OCI-LY1 (cell line): Measurements from ENCODE around the gene CNGA1.

Experiments
- H2AFZ ChIP-seq: fragments of 200-600 bp; sonication (generic), shearing (Covaris generic); 2 replicates; pipeline ENCODE4 v1.6.0; 2014; ENCODE audit warnings: antibody characterized with exemption, mild to moderate bottlenecking, low read length
- H3F3A ChIP-seq: fragments of 200-600 bp; sonication (generic), shearing (Covaris generic); 2 replicates; pipeline ENCODE4 v1.6.0; 2014; ENCODE audit warnings: mild to moderate bottlenecking, antibody characterized with exemption, low read length, moderate library complexity; ENCODE audit not compliant: insufficient read depth
- H3K27ac ChIP-seq: fragments of 200-600 bp; sonication (generic); 2 replicates; pipeline ENCODE4 v1.5.1; 2014; ENCODE audit warnings: low read length, mixed run types, mild to moderate bottlenecking, low read depth; ENCODE audit not compliant: poor library complexity, severe bottlenecking
- H3K27me3 ChIP-seq: fragments of 200-600 bp; sonication (generic); 2 replicates; pipeline ENCODE4 v1.6.0; 2014; ENCODE audit warnings: antibody characterized with exemption, mild to moderate bottlenecking, low read length, moderate library complexity; ENCODE audit not compliant: insufficient read depth
- H3K36me3 ChIP-seq: fragments of 200-600 bp; sonication (generic); 2 replicates; pipeline ENCODE4 v1.6.1; 2014; ENCODE audit warnings: mild to moderate bottlenecking, antibody characterized with exemption, low read length, moderate library complexity, mixed read lengths; ENCODE audit not compliant: insufficient read depth
- H3K4me1 ChIP-seq: fragments of 200-600 bp; sonication (generic); 2 replicates; pipeline ENCODE4 v1.5.1; 2014; ENCODE audit warnings: mild to moderate bottlenecking, low read length, moderate library complexity; ENCODE audit not compliant: insufficient read depth, severe bottlenecking
- H3K4me2 ChIP-seq: fragments of 200-600 bp; sonication (generic), shearing (Covaris generic); 2 replicates; pipeline ENCODE4 v1.6.1; 2014; ENCODE audit warnings: low read length
- H3K4me3 ChIP-seq: fragments of 200-600 bp; sonication (generic); 2 replicates; pipeline ENCODE4 v1.5.1; 2014; ENCODE audit warnings: low read length, low read depth, mild to moderate bottlenecking, mixed read lengths; ENCODE audit not compliant: poor library complexity, severe bottlenecking
- H3K79me2 ChIP-seq: fragments of 200-600 bp; shearing (Covaris generic); 2 replicates; pipeline ENCODE4 v1.6.1; 2016; ENCODE audit warnings: mixed run types, low read length, mixed read lengths; ENCODE audit not compliant: insufficient read depth
- H3K9ac ChIP-seq: fragments of 200-600 bp; sonication (generic), shearing (Covaris generic); 2 replicates; pipeline ENCODE4 v1.6.1; 2014; ENCODE audit warnings: mild to moderate bottlenecking, low read length, mixed read lengths
- H3K9me2 ChIP-seq: fragments of 200-600 bp; sonication (generic), shearing (Covaris generic); 2 replicates; pipeline ENCODE4 v1.6.1; 2014; ENCODE audit warnings: low read depth, mild to moderate bottlenecking, low read length, mixed read lengths
- H3K9me3 ChIP-seq: fragments of 200-600 bp; shearing (Covaris generic); 2 replicates; pipeline ENCODE4 v1.6.1; 2014; ENCODE audit warnings: low read length, mixed read lengths
- H4K20me1 ChIP-seq: fragments of 200-600 bp; sonication (generic), shearing (Covaris generic); 2 replicates; pipeline ENCODE4 v1.6.0; 2016; ENCODE audit warnings: mild to moderate bottlenecking, low read length; ENCODE audit not compliant: insufficient read depth
- CTCF ChIP-seq: fragments of 200-600 bp; sonication (generic), shearing (Covaris generic); IDR thresholded peaks from 2 replicates; pipeline ENCODE4 v1.5.1; 2017; ENCODE audit warnings: mild to moderate bottlenecking, antibody characterized with exemption, low read length, moderate library complexity, mixed read lengths
- EZH2 ChIP-seq: fragments of 200-600 bp; sonication (generic), shearing (Covaris generic); IDR thresholded peaks from 2 replicates; pipeline ENCODE4 v1.8.0; 2017; ENCODE audit warnings: borderline replicate concordance, mixed run types, mild to moderate bottlenecking, antibody characterized with exemption, low read length, moderate library complexity, mixed read lengths

CNGA1 gene

GRCh38 chr4:48033412-48033811 lies 16.9 kb upstream of the CNGA1 start:
- Histone ChIP-seq H3K36me3 (no peaks in the 10 kb centered on the region), H3K4me2 (no peak overlapping the region), H4K20me1 (no peaks in the 10 kb centered on the region), H2AFZ (no peak overlapping the region), H3F3A (0 out of 2 replicates have a peak, but pooled peaks cover 3% of the 10 kb centered on the region), H3K4me1 (peaks cover 25% of the 10 kb centered on the region), H3K79me2 (no peaks in the 10 kb centered on the region), H3K4me3 (no peak overlapping the region), H3K9me2 (no peaks in the 10 kb centered on the region), H3K27me3 (no peaks in the 10 kb centered on the region), H3K27ac (no peak overlapping the region), H3K9ac (no peak overlapping the region), H3K9me3 (no peaks in the 10 kb centered on the region)
- no peak for TF ChIP-seq CTCF
- TF ChIP-seq EZH2: no peak

GRCh38 chr4:48032721-48033120 lies 16.2 kb upstream of the CNGA1 start:
- Histone ChIP-seq H3K79me2 (no peaks in the 10 kb centered on the region), H4K20me1 (no peaks in the 10 kb centered on the region), H3K4me2 (no peak overlapping the region), H3K27ac (no peak overlapping the region), H3K4me1 (peaks cover 21% of the 10 kb centered on the region), H3K9me3 (no peaks in the 10 kb centered on the region), H3F3A (0 out of 2 replicates have a peak, but pooled peaks cover 3% of the 10 kb centered on the region), H3K36me3 (no peaks in the 10 kb centered on the region), H3K4me3 (no peak overlapping the region), H3K27me3 (no peaks in the 10 kb centered on the region), H3K9ac (no peak overlapping the region), H3K9me2 (no peaks in the 10 kb centered on the region), H2AFZ (no peak overlapping the region)
- no peak for TF ChIP-seq CTCF
- TF ChIP-seq EZH2: no peak

DNA sequence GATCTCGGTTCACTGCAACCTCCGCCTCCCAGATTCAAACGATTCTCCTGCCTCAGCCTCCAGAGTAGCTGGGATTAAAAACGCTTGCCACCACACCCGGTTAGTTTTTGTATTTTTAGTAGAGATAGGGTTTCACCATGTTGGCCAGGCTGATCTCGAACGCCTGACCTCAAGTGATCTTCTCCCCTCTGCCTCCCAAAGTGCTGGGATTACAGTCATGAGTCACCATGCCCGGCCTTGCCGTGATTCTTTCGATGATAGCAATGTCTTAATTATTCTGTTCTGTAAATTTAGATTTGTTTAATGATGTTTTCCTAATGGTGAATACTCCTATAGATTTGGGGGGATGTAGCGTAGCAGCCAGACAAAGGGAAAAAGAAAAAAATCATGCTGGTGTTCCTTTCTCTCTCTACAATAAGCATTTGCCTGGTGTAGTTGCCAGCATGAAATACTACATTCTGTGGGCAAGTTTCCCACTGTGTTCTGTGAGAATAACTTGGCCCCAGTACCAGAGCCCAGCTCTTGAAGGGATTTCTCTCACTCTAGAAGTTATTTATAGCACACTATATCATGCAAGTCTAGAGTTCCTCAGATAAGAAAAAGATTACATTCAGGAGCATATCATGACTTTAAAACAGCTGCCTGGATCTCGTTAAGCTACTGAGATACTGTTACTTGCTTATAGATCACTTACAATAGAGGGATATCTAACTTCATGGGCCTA lies 15.5 kb upstream of the CNGA1 start:
- no peak overlapping the region for H3K4me3 ChIP-seq
- H3K36me3 ChIP-seq: no peaks in the 10 kb centered on the region
- H3K4me1 ChIP-seq: peaks cover 13% of the 10 kb centered on the region
- TF ChIP-seq EZH2: no peak
- TF ChIP-seq CTCF: no peak
- H2AFZ ChIP-seq: no peak overlapping the region
- H3K27me3 ChIP-seq: no peaks in the 10 kb centered on the region
- H4K20me1 ChIP-seq: no peaks in the 10 kb centered on the region
- H3K27ac ChIP-seq: no peak overlapping the region
- no peak overlapping the region for H3K9ac ChIP-seq
- no peak overlapping the region for H3K4me2 ChIP-seq
- H3K79me2 ChIP-seq: no peaks in the 10 kb centered on the region
- no peaks in the 10 kb centered on the region for H3K9me3 ChIP-seq
- H3F3A ChIP-seq: 0 out of 2 replicates have a peak, but pooled peaks cover 3% of the 10 kb centered on the region
- H3K9me2 ChIP-seq: no peaks in the 10 kb centered on the region
